Measurements from ENCODE around the gene VPS16. TPM values are rescaled to one million over a fixed set of nuclear protein-coding genes. Genes with fewer than 3 reads are reported as not detected.
A peak's percentile ranks its signal among the peaks of the same experiment; 100 is the strongest.

The VPS16 gene
- polyA plus RNA-seq, 1 donor (not counting 4 experiments of a cell fraction or from before 2014, with no cell fraction given), result 22.7 TPM

DNA sequence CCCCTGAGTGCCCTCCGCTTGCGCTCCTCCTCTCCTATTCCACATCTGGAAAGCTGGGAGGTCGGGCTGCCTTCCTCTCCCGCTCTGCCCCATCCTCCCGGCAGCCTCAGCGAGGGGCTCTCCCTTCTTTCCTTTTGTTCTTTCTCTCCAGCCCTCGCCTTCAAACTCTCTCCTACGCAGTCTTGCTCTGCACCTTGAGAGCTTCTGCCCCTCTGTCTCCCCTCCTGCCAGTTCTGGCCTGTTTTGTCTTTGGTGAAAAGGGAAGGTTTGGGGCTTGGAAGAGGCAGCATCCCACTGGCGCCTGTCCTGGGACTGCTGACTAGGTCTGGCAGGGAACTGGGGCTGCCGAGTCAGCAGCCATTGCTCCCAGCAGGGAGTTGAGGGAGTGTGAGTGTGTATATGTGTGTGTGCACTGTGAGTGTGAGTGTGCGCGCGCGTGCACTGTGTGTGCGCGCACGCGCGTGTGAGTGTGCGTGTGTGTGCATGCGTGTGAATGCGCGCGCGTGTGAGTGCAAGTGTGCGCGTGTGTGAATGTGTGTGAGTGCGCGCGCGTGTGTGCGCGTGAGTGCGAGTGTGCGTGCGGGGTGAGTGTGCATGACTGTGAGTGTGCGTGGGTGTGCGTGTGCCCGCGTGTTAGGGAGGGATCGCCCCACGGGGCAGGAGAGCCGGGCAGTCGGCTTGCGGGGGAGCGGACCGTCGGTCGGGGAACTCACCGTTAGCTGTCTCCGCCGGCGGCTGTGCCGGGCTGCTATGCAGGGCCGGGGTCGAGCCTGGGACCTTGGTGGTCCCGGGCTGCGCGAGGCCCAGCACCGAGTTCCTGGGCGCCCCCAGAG lies 40.6 kb upstream of the VPS16 start:
- dilution Hi-C loops (cut with MboI; ENCODE audit: extremely low pct_ligation_motif_present, low sequenced_read_pairs), result no loop called here
- TF ChIP-seq, protein P1, sequence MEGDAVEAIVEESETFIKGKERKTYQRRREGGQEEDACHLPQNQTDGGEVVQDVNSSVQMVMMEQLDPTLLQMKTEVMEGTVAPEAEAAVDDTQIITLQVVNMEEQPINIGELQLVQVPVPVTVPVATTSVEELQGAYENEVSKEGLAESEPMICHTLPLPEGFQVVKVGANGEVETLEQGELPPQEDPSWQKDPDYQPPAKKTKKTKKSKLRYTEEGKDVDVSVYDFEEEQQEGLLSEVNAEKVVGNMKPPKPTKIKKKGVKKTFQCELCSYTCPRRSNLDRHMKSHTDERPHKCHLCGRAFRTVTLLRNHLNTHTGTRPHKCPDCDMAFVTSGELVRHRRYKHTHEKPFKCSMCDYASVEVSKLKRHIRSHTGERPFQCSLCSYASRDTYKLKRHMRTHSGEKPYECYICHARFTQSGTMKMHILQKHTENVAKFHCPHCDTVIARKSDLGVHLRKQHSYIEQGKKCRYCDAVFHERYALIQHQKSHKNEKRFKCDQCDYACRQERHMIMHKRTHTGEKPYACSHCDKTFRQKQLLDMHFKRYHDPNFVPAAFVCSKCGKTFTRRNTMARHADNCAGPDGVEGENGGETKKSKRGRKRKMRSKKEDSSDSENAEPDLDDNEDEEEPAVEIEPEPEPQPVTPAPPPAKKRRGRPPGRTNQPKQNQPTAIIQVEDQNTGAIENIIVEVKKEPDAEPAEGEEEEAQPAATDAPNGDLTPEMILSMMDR (optimal IDR thresholded peaks at IDR 0.05 in 1 of 3, IDR thresholded peaks at IDR 0.05 in 1 of 3, conservative IDR thresholded peaks at IDR 0.05 in 1 of 3; ENCODE audit: extremely low read depth in 1 of 3, insufficient read depth in 2 of 3, low read length in 3 of 3), result no peak
- TF ChIP-seq EZH2 (IDR thresholded peaks at IDR 0.05; ENCODE audit: low read length), result peak; percentile 98
- no peak for FAIRE-seq
- Histone ChIP-seq H3K27me3 (ENCODE audit: control insufficient read depth, extremely low read depth, insufficient read depth, low read length) (peaks cover 80% of the 10 kb centered on the region), H3K4me3 (ENCODE audit: control insufficient read depth in 2 of 3, extremely low read depth in 1 of 3, insufficient read depth in 2 of 3, low read depth in 1 of 3, low read length in 3 of 3) (no peak overlapping the region), H3K9ac (ENCODE audit: control insufficient read depth, extremely low read depth, insufficient read depth, low read length) (no peak overlapping the region), H3K4me1 (ENCODE audit: control insufficient read depth, extremely low read depth, insufficient read depth, low read length) (peaks cover 2% of the 10 kb centered on the region), H2AFZ (ENCODE audit: control insufficient read depth, low read length) (no peak overlapping the region), H3K9me3 (ENCODE audit: control insufficient read depth, low read depth, low read length) (peaks cover 2% of the 10 kb centered on the region), H3K36me3 (ENCODE audit: control insufficient read depth in 2 of 2, extremely low read depth in 1 of 2, insufficient read depth in 2 of 2, low read length in 2 of 2) (no peaks in the 10 kb centered on the region), H3K9me1 (ENCODE audit: control insufficient read depth, extremely low read depth, insufficient read depth, low read length) (no peaks in the 10 kb centered on the region), H3K79me2 (ENCODE audit: control insufficient read depth, insufficient read depth, low read length) (no peaks in the 10 kb centered on the region), H4K20me1 (ENCODE audit: control insufficient read depth, extremely low read depth, insufficient read depth, low read length) (no peaks in the 10 kb centered on the region), H3K27ac (ENCODE audit: control insufficient read depth, insufficient read depth, low read length) (no peak overlapping the region), H3K4me2 (ENCODE audit: control insufficient read depth, extremely low read depth, insufficient read depth, low read depth, low read length) (no peak overlapping the region)
- DNase-seq (ENCODE audit: low read depth, low spot score), result no peak

DNA sequence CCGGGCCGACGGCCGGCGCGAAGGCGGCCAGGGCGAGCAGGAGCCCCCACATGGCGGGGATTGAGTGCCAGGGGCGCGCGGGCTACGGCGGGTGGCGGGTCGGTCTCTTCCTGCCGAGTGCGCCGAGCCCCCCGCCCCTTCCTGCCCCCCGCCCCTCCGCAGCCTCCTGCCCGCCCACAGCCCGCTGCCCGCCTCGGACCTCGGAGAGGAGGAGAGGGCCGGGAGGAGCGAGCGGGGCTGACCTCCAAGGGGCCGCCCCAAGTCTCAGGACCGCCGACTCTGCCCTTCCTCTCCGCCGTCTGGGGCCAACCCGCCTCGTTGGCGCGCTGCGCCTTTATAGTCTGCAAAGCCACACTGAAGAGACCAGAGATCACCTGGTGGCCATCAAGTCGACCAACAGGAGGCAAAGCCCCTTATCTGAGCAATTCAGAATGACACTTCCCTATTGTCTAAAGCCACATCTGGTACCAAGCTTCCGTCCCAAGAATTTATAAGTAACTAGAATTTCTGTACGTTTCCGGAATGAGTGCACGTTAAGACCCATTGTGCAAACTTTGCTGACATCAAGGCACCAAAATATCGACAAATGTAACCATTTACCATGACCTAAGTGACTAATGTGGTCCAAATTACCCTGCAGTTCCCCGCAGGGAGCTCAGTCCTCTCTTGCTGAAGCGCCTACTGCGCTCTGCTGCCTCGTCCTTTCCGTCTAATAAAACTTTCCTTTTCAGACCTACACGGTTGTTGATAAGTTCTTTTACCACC lies 39.8 kb upstream of the VPS16 start, which contains the start of gene CPXM1:
CPXM1 (minus strand) TSS at position 107 of the 765 bp plus-strand sequence; CDS start at position 52, 55 bp downstream.
- Histone ChIP-seq H3K36me3 (ENCODE audit: control insufficient read depth in 2 of 2, extremely low read depth in 1 of 2, insufficient read depth in 2 of 2, low read length in 2 of 2) (no peaks in the 10 kb centered on the region), H3K27ac (ENCODE audit: control insufficient read depth, insufficient read depth, low read length) (no peak within 1 kb of the TSS), H2AFZ (ENCODE audit: control insufficient read depth, low read length) (no peak within 1 kb of the TSS), H3K4me2 (ENCODE audit: control insufficient read depth, extremely low read depth, insufficient read depth, low read depth, low read length) (no peak within 1 kb of the TSS), H4K20me1 (ENCODE audit: control insufficient read depth, extremely low read depth, insufficient read depth, low read length) (no peaks in the 10 kb centered on the region), H3K9ac (ENCODE audit: control insufficient read depth, extremely low read depth, insufficient read depth, low read length) (no peak within 1 kb of the TSS), H3K79me2 (ENCODE audit: control insufficient read depth, insufficient read depth, low read length) (no peaks in the 10 kb centered on the region), H3K4me3 (ENCODE audit: control insufficient read depth in 2 of 3, extremely low read depth in 1 of 3, insufficient read depth in 2 of 3, low read depth in 1 of 3, low read length in 3 of 3) (no peak within 1 kb of the TSS), H3K4me1 (ENCODE audit: control insufficient read depth, extremely low read depth, insufficient read depth, low read length) (peaks cover 2% of the 10 kb centered on the region), H3K27me3 (ENCODE audit: control insufficient read depth, extremely low read depth, insufficient read depth, low read length) (peaks cover 84% of the 10 kb centered on the region), H3K9me3 (ENCODE audit: control insufficient read depth, low read depth, low read length) (peaks cover 2% of the 10 kb centered on the region), H3K9me1 (ENCODE audit: control insufficient read depth, extremely low read depth, insufficient read depth, low read length) (no peaks in the 10 kb centered on the region)
- no peak for DNase-seq (ENCODE audit: low read depth, low spot score)
- no peak for TF ChIP-seq EZH2 (IDR thresholded peaks at IDR 0.05; ENCODE audit: low read length)
- TF ChIP-seq, protein P1 (optimal IDR thresholded peaks at IDR 0.05 in 1 of 3, IDR thresholded peaks at IDR 0.05 in 1 of 3, conservative IDR thresholded peaks at IDR 0.05 in 1 of 3; ENCODE audit: extremely low read depth in 1 of 3, insufficient read depth in 2 of 3, low read length in 3 of 3), result no peak
- FAIRE-seq, result no peak
- dilution Hi-C loops (cut with MboI; ENCODE audit: extremely low pct_ligation_motif_present, low sequenced_read_pairs), result no loop called here

Measured in keratinocyte (primary cell).